HG03159 (cell line): ENCODE results near the gene FAM110A.
A peak's percentile ranks its signal among the peaks of the same experiment; 100 is the strongest.
"Not testable (repeated sequence)": the region's sequence is repeated elsewhere in the genome, so short reads cannot be mapped to it uniquely, and the experiment has no call there.

Source experiments
- ATAC-seq: cut with Tn5 transposase; IDR thresholded peaks from one replicate; pipeline ENCODE4 v1.9.1; 2021; ENCODE audit warnings: mild to moderate bottlenecking, moderate library complexity; ENCODE audit not compliant: unreplicated experiment

Gene FAM110A

GRCh38 chr20:833450-834150, at the start of gene FAM110A:
Gene FAM110A, plus strand, starts transcription at chr20:833715. Its CDS starts 11,090 bp downstream, at chr20:844805.
- peak; percentile 95 for ATAC-seq

GRCh38 chr20:787825-788224, 45.7 kb upstream of the FAM110A start:
- no peak for ATAC-seq

- ATAC-seq = no peak
These were observed 42.5 kb upstream of the FAM110A start for GRCh38 chr20:791056-791455.

- ATAC-seq = no peak
These were observed 41.3 kb upstream of the FAM110A start for GRCh38 chr20:792248-792647.

DNA sequence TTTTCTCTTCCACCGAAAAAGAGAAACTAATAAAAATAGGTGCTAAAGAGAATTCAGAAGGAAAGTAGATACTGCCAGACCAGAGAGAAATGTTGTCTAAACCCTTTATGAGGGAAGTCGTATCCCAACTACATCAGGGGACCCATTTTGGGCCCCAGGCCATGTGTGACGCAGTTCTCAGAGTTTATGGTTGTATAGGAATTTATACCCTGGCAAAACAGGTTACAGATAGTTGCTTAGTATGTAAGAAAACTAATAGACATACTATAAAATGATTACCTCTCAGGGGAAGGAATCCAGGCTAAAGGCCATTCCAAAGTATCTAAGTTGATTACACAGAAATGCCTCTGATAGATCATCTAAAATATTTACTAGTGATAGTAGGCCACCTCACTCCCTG, 36.6 kb upstream of the FAM110A start:
- ATAC-seq = no peak

DNA sequence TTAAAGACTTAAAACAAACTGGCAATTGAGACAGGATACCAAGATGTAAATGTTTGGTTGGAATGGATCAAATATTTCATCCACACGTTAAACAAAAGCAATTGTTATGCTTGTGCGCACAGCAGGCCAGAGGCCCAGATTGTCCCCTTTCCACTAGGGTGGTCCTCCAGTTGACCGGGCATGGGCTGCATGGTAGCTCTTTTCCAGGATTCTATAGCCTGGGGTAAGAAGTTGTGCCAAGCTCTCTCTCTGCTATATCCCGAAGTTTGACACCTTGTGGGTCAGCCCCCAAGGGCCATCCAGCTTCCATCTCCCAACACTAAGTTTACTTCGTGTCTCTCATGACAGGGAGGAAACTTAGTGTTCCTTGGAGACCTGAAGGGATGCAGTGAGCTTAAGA, 34.8 kb upstream of the FAM110A start:
- ATAC-seq = not testable (repeated sequence)

- not testable (repeated sequence) for ATAC-seq
These were observed 33.5 kb upstream of the FAM110A start for GRCh38 chr20:800026-800425.

DNA sequence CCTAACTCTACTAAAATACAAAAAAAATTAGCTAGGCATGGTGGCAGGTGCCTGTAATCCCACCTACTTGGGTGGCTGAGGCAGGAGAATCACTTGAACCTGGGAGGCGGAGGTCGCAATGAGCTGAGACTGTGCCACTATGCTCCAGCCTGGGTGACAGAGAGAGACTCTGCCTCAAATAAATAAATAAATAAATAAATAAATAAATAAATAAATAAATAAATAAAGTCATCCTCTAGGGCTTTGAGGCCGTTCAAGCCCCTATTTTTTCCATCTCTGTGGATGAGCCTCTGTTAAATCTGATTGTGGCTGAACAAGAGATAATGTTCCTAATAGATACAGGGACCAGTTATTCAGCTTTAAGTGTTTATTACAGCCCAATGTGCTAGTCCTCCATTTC, 31.8 kb upstream of the FAM110A start:
- no peak for ATAC-seq

DNA sequence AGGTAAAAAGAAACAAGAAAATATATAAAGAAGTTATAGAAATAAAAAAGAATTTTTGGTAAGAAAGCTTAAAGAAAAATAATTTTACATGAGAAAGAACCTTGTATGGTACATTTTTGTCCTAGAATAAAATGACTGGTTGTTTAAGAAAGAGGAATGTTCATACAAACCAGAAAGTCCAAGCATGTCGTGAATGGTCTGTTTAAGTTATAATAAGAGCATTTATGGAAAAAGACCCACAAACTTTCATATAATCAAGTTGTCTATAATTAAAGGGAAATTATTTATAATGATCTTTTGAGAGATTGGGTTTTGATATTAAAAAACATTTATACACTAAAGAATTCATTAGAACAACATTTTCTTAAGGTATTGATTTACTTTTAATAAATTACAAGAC, 27.8 kb upstream of the FAM110A start:
- ATAC-seq = no peak

- ATAC-seq = not testable (repeated sequence)
These were observed 21.6 kb upstream of the FAM110A start for GRCh38 chr20:811776-812434.

DNA sequence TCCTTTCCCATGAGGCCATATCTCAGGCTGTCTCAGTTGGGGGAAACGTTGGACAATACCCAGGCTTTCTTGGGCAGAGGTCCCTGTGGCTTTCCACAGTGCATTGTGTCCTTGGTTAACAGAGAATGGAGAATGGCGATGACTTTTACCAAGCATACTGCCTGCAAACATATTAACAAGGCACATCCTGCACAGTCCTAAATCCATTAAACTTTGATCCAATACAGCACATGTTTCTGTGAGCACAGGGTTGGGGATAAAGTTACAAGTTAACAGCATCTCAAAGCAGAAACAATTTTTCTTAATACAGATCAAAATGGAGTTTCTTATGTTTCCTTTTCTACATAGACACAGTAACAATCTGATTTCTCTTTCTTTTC, 21.1 kb upstream of the FAM110A start:
- not testable (repeated sequence) for ATAC-seq

- ATAC-seq = no peak
These were observed 20.1 kb upstream of the FAM110A start for GRCh38 chr20:813390-813789.

GRCh38 chr20:815226-815625, 18.3 kb upstream of the FAM110A start:
- ATAC-seq = no peak

DNA sequence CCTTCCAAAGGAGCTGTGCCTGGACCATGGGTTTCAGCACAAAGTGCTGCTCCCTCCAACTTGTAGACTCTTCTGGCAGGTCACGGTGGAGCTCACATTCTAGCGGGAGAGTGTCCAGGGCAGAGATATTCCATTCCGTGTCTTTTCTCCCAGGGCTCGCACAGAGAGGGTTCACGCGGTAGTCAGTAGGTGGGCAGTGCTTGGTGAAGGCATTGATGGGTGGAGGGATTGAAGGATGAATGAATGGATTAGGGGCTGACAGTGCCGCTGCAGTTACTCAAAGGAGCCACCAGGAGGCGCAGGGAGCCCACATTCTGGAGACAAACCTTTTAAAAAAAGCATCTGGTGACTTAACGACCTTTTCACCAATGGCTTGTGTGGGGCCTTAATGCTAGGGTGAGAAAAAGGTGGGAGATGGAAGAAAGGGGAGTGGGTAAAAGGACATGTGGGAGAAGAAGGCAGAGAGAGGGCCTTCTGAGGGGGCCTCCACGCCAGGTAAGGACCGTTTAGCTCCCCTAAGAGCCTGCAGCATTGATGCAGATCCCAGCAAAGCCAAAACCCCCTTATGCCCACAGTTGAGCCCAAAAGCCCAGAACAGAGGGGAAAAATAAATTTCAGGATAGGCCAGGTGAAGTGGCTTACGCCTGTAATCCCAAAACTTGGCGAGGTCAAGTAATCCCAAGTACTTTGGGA, 17.5 kb upstream of the FAM110A start:
- ATAC-seq = no peak

- no peak for ATAC-seq
These were observed 15.4 kb upstream of the FAM110A start for GRCh38 chr20:818001-818664.

- ATAC-seq = no peak
These were observed 13.7 kb upstream of the FAM110A start for GRCh38 chr20:819680-820322.

DNA sequence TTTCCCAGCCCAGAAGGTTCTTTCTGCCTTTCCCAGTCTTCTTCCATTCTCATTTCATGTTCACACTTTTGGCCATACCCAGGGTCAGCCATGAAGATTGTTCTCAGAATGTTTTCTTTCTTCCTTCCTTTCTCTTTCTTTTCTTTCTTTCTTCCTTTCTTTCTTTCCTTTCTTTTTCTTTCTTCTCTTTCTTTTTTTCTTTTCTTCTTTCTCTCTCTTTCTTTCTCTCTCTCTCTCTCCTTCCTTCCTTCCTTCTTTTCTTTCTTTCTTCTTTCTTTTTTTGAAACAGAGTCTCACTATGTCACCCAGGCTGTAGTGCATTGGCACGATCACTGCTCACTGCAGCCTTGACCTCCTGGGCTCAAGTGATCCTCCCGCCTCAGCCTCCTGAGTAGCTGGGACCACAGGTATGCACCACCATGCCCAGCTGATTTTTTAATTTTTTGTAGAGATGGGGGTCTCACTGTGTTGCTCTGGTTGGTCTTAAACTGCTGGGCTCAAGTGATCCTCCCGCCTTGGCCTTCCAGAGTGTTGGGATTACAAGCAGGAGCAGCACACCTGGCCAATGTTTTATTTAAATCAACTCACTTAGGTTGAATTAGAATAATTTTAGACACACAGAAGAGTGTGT, 13.1 kb upstream of the FAM110A start:
- no peak for ATAC-seq

GRCh38 chr20:821046-821730, 12.3 kb upstream of the FAM110A start:
- ATAC-seq = no peak

- ATAC-seq = no peak
These were observed 11.8 kb upstream of the FAM110A start for GRCh38 chr20:821731-822065.
